ENCODE measurements around the gene RAB8A. TPM values are rescaled to one million over a fixed set of nuclear protein-coding genes. Genes with fewer than 3 reads are reported as not detected.
A peak's percentile ranks its signal among the peaks of the same experiment; 100 is the strongest.
"Not testable (repeated sequence)": the region's sequence is repeated elsewhere in the genome, so short reads cannot be mapped to it uniquely, and the experiment has no call there.

Gene RAB8A
- total and polyA plus RNA-seq, 8 donors = 64.9 to 102 (median 73.0) TPM

DNA sequence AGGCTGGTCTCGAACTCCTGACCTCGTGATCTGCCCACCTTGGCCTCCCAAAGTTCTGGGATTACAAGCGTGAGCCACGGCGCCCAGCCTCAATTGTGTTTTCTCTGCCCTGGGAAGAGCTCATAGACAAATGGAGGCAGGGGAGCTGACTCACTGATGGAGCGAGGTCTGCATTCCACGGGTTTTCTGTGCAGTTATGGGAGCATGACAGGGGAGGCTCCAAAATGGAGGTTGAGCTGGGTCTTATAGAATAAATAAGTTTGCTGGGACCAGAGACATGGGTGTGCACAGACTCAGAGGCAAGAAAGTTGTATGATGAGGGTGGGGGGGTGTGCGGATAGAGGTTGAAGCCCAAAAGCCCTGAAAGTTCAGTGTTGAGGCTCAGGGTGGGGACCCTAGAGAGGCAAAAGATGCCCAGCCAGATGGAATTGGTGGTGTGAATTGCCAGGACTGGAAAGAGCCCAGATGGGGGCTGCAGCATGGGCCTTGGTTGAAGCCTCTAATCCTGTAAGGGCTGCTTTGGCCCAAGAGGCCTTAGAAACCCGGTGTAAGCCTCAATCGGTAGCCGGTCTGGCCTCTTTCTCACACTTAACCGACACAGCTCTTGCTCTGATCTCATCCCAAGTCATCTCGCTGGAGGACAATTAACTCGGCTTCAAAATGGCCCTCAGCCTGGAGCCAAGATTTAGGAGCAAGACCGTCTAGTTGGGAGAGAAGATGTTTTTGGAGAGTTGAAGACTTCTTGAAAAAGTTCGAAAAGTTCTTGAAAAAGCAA, 33.5 kb upstream of the RAB8A start:
- Histone ChIP-seq H3K27me3 (no peaks in the 10 kb centered on the region), H3K4me1 (peaks cover 28 to 71% of the 10 kb centered on the region in 2 donors), H3K27ac (peak overlapping the region; percentile 98 to 99), H3K9me3 (no peaks in the 10 kb centered on the region), H3K4me3 (peak overlapping the region; percentile 77 to 90), H3K36me3 (peaks cover 0 to 27% of the 10 kb centered on the region in 2 donors)
- no peak for TF ChIP-seq CTCF (IDR thresholded peaks at IDR 0.05)
- ATAC-seq = no peak
- DNase-seq = peak in 2 of 4 donors; percentile 31 to 71
- intact Hi-C loops (cut with DNase I) = no loop called here

- H3K4me1 ChIP-seq = peaks cover 28 to 75% of the 10 kb centered on the region in 2 donors
- TF ChIP-seq CTCF (IDR thresholded peaks at IDR 0.05) = no peak
These were observed 32.7 kb upstream of the RAB8A start for GRCh38 chr19:16078759-16079707.

DNA sequence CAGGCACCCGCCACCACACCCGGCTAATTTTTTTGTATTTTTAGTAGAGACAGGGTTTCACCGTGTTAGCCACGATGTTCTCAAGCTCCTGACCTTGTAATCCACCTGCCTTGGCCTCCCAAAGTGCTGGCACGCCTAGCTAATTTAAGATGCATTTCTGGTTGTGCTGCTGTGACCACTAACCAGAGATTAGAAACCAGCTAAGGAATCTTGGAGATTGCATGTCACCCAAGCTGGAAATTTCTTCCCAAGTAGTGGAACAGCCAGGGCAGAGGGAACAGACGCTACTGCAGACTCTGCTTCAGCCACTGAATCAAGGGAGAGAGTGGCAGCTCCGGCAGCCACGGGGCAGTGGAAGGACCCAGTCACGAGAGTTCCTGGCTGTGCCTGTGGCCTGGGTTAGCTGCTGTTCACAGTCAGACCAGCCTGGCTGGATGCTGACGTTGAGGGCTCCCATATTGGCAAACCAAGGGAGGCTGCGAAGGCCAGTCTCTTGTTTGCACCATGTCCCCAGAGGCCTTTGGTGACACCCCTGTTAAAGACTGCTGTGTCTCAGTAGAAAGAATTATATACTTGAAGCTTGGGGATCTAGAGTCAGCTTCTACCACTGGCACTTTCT, 27.5 kb upstream of the RAB8A start:
- intact Hi-C loops (cut with DNase I) = no loop called here
- DNase-seq (no peak), ATAC-seq (no peak)
- no peak for TF ChIP-seq CTCF (IDR thresholded peaks at IDR 0.05)
- Histone ChIP-seq H3K27ac (peak overlapping the region in 1 of 2 donors; percentile 66), H3K4me1 (peaks cover 35 to 100% of the 10 kb centered on the region in 2 donors), H3K9me3 (no peaks in the 10 kb centered on the region), H3K36me3 (peaks cover 0 to 87% of the 10 kb centered on the region in 2 donors), H3K27me3 (no peaks in the 10 kb centered on the region), H3K4me3 (no peak overlapping the region)

More at GRCh38 chr19:16078759-16079707, 32.7 kb upstream of the RAB8A start:
- ATAC-seq (peak; percentile 51), DNase-seq (peak in 3 of 4 donors; percentile 70 to 94 (median 91))
- peaks cover 0 to 35% of the 10 kb centered on the region in 2 donors for H3K36me3 ChIP-seq
- no peaks in the 10 kb centered on the region for H3K9me3 ChIP-seq
- H3K4me3 ChIP-seq = peak overlapping the region; percentile 77 to 90
- peak overlapping the region; percentile 98 to 99 for H3K27ac ChIP-seq
- intact Hi-C loops (cut with DNase I) = no loop called here
- H3K27me3 ChIP-seq = no peaks in the 10 kb centered on the region

- ATAC-seq = peak; percentile 33
- Histone ChIP-seq H3K27ac (peak overlapping the region; percentile 50 to 66), H3K4me1 (peaks cover 25 to 92% of the 10 kb centered on the region in 2 donors), H3K9me3 (no peaks in the 10 kb centered on the region), H3K4me3 (no peak overlapping the region), H3K36me3 (peaks cover 0 to 96% of the 10 kb centered on the region in 2 donors), H3K27me3 (no peaks in the 10 kb centered on the region)
- intact Hi-C loops (cut with DNase I) = no loop called here
- no peak for TF ChIP-seq CTCF (IDR thresholded peaks at IDR 0.05)
- peak in 1 of 4 donors; percentile 59 for DNase-seq
These were observed 26.6 kb upstream of the RAB8A start for GRCh38 chr19:16085115-16085514.

DNA sequence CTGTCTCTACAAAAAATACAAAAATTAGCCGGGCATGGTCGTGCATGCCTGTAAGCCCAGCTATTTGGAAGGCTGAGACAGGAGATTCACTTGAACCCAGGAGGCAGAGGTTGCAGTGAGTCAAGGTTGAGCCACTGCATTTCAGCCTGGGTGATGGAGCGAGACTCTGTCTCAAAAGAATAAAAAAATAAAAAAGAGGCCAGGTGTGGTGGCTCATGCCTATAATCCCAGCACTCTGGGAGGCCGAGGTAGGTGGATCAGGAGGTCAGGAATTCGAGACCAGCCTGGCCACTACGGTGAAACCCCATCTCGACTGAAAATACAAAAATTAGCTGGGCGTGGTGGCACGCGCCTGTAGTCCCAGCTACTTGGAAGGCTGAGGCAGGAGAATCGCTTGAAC, 24.3 kb upstream of the RAB8A start:
- Histone ChIP-seq H3K4me1 (peaks cover 21 to 69% of the 10 kb centered on the region in 2 donors), H3K36me3 (peaks cover 9 to 100% of the 10 kb centered on the region in 2 donors), H3K27ac (peak overlapping the region; percentile 30 to 66)
- intact Hi-C loops (cut with DNase I); H3K9me3 ChIP-seq; DNase-seq; ATAC-seq; H3K4me3 ChIP-seq; H3K27me3 ChIP-seq: not testable (repeated sequence)
